Retina (tissue), 1 donor: ENCODE results near the gene XRCC4.

Experiments used
- DNase-seq: peaks from one replicate; pipeline ENCODE4 v3.0.0-alpha.2; 2016

XRCC4 gene

DNA sequence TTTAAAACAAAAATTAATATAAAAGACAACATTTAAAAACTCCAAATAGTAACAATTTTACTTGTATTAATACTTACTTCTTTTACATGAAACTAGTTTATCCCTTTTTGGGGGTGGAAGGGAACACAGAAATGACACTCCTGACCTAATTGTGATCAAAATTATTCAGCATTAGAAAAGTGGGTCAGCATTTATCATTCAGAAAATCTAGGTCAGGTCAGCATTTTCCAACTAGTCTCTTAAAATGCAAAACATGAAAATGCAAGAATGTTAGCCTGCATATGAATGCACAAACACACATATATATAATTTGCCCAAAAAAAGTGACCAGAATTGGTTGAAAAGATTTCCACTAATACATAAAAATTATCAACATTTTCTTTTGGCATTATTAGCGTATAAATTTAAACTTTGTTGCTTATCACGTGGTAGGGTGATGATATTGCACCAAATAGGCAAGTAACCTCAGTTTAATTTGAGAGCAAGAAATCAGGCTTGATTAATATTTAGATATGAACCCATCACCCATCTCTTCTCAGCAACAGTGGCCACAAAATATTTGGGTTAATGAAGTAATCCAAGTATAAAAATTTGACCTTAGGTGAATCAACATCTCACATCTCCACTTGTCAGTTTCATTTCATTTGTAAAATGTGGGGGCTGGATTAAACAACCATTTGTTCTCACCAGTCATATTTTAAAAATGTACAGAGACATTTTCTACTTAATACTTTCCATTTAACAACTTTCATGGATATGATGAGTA, 5.9 kb upstream of the XRCC4 start:
- DNase-seq, result no peak

DNA sequence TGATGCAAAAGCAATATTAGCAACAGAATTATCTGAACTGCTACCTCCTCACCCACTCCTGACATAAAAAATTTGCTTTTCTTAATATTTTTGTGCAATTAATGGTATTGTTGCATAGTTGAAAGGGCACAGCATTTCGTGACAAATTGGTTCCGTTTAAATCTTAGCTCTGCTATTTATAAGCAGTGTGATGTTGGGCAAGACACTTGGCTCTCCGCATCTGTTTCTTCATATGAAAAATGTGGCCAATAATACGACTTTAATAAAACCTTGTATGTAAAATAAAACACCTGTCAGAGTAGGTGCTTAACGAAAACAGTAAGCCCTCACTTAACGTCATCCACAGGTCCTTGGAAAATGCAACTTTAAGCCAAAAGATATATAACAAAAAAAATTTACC, 4.4 kb upstream of the XRCC4 start:
- DNase-seq, result no peak

DNA sequence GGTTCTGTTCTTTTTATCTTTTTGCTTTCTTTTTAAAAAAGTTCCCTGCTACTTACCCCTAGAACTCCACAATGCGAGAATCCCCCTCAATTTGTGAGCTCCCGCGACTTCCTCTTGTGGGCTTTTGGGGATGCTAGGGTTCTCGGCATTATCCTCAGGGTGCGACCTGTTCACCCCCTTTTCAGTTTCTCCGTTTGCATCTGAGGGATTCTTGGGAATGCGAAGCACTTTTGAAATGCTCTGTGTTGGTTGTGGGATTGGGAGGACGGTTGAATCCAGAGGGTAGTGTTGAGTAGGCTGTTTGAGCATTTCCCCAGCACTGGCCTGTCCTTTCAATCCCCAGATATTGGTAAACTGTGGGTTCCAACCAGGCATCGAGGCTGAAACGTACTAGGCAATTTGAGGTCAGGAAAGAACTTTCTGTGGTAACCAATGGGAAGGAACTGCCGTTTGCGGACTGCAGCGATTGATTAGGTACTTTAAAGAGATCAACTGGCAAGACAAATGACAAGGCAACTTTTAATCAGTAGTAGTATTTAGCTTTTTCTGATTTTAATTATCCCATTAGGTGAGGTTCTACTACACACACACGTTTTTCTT, 415 bp downstream of the XRCC4 start:
- DNase-seq, result no peak

DNA sequence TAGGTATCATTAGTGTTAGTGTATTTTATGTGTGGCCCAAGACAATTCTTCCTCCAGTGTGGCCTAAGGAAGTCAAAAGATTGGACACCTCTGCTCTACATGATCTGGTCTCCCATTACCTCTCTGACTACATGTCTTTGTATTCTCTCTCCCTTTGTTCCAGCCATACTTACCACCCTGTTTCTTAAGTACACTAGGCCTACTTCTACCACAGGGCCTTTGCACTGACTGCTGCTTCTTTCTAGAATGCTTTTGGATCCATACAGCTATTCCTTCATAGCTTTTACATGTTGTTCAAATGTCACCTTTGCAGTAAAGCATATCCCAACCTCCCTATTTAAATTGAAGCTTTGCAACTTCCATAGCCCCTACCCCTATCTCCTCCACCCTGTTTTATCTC, 5.4 kb downstream of the XRCC4 start:
- no peak for DNase-seq

DNA sequence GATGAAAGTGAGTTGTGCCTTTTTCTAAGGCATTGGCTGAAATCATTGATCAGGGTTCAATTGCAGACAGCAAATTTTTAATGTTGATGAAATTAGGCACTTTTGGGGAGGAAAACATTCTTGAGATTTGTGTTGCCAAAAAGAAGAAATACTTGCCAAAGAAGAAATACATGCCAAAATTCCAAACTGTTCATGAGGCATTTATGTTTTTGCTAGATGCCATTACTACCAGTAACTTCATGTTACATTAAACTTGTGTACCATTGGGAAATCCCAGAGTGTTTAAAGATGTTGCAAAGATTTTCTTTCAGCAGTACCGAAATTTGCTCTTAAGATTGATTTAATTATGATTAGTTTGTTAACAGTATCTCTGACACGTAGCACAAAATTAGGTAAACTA, 7.0 kb downstream of the XRCC4 start:
- no peak for DNase-seq

DNA sequence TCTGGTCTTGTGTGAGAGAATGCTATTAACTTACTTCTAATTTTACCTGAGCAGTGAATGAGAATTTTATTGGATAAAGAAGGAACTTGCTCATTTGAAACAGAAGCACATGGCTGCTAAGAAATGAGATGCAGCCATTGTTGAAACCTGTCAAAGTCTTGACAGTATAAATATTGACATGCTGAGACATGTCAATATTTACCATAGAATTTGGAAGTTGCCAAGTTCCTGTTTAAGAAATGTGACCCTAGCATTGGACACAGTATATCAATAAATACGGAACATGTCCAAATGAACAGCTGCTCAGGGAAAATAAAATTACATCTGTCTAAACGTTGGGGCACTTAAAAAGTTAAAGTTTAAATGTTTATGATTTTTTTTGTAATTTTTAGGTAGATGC, 7.8 kb downstream of the XRCC4 start:
- DNase-seq, result no peak

DNA sequence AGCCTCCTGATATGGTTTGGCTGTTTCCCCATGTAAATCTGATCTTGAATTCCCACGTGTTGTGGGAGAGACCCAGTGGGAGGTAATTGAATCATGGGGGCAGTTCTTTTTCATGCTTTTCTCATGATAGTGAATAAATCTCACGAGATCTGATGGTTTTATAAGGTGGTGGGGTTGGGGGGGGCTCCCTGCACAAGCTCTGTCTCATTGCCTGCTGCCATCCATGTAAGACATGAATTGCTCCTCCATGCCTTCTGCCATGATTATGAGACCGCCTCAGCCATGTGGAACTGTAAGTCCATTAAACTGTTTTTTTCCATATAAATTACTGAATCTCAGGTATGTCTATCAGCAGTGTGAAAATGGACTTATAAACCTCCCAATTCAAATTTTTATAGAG, 12.8 kb downstream of the XRCC4 start:
- DNase-seq, result no peak

DNA sequence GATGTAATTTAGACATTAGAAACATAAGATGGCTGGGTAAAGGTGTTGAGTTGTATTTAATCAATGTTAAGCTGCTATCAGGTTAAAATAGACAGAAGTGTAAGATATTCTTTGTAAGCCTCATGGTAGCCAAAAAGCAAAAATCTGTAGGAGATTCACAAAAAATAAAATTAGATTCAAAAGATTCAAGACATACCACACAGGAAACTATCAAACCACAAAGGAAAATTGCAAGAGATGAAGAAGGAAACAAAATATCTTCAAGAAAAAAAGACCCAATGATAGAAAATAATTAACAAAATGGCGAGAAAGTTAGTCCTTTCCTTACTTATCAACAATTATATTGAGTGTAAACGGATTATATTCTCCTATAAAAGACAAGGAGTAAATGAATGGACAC, 15.3 kb downstream of the XRCC4 start:
- DNase-seq, result no peak

DNA sequence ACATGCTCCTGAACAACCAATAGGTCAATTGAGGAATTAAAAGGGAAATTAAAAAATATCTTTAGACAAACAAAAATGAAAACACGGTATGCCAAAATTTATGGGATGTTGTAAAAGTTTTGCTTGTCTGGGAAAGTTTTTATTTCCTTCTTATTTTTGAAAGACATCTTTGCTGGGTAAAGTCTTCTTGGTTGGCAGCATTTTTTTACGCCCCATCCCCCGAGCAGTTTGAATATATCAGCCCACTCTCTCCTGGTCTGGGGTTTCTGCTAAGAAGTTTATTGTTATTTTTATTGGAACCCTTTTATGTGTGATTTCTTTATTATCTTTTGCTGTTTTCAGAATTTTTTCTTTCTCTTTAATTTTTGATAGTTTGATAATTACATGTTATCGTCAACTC, 16.3 kb downstream of the XRCC4 start:
- DNase-seq, result no peak

DNA sequence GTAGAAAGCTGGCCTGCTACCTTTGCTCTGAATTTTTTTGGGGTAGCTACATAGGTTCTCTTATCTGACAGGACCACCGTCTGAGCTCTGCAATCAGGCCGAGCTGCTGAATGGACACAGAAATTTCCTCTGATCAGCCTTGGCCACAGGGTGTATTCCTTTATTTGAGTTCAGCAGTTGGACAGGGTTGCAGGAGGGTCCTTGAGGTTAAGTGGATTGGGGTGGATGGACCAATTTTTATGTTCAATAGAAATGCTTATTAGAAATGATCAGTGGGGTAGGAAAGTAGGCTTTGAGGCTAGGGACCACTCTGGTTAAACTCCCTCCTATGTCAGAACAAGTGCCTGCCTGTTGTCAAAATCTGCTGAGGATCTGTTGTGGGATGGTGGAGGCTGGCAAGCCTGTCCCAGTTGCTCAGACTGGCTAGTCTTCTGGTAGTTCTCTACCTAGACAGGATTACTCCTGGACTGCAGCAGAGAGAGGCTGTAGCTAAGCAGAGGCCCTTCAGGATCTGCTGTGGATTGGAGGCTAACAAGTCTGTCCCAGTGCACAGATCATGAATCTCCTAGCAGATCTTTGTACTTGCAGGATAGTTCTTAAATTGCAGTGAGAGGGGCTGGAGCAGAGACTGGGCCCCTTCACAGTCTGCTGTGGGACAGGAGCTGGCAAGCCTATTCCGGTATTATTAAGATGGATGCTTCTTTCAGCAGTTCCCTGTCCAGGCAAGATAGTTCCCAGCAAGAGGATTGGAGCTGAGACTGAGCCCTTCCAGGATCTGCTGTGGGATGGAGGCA, 18.0 kb downstream of the XRCC4 start:
- DNase-seq, result no peak

DNA sequence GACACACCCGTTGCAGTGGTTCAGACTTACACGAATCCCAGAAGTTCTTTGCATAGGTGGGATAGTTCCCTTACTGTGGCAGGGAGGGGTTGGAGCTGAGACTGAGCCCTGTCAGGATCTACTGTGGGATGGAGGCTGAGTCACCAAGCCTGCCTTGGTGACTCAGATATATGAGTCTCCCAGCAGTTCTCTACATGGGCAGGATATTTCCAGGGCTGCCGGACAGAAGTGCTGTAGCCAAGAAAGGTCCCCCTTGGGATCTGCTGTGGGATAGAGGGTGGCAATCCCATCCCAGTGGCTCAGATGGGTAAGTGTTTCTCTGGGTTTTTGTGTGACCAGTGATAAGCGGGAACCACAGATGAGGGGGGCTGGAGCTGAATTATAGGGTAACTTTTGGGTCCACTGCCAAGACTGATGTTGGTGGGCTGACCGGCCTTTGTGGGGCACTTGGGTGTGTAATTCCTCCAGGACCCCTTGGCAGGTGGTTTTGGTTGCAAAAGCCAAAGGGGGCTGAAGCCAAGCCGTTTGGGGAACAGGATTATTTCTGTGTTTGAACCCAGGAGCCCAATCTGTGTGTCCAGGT, 18.7 kb downstream of the XRCC4 start:
- no peak for DNase-seq

DNA sequence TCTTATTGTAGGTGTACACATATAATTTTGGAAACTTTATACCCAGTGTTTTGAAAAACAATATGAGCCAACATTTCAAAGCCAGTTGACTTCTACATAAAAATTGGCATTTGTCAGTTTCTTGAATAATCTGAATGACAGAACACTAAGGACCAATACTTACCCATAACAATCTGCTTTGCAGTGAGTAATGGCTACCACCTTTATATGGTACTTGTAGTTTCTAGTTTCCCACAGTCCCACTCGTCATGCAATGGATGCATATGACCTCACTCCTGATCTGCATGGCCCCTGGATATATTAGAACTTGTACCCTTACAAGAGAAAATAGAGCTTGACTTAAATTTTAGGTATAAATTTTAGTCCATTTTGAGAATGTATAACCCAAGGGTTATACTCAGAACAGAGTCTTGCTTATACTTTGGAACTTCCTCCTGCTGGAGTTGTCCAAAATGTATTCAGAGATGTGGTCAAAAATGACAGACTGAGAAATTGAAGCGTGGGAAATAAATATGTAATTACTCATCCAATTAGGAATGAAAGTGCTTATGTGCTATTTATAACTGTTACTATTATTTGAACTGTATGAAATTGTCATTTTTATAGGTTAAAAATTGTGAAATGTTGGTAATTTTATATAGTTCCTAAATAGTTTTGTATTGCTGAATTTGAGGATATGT, 19.5 kb downstream of the XRCC4 start:
- no peak for DNase-seq

DNA sequence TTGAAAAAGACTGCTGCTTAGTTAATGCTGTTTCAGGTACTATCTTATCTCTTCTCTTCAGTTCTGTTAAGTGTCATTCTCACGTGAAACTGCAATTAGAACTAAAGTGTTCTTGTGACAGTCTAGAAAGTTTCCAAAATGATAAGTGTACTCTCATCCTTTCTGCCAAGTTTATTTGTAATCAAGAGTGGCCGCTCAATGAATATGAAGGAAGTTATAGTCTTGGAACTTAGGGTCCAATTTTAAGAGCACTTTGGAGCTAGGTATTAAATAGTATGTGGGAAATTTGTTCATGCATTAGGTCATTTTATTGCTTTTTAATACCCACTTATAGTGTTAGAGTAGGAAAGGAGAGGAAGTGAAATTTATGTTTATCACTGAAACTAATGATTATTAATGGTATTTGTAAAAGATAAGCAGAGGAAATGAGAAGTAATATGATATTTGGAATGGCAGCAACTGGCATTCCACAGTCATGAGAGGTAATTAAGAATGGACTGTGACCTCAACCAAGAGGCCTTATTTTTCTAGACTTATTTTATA, 20.4 kb downstream of the XRCC4 start:
- DNase-seq, result no peak

DNA sequence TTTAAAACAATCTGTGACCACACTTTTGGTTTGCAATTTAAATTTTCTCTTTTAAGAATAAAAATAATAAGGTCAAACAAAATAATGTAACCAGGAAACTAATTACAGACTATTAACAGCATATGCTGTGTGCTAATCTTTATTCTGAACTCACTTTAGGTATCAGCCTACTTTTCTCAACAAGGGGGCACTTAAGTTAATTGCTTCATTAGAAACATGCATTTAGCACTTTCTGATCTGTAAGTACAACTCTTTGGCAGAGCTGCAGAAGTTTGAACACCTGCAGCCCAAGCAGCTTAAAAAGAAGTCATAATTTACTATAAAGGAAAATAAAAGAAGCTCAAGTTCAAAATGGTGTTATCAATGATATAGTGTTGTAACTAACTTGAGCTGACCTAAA, 21.7 kb downstream of the XRCC4 start:
- no peak for DNase-seq

DNA sequence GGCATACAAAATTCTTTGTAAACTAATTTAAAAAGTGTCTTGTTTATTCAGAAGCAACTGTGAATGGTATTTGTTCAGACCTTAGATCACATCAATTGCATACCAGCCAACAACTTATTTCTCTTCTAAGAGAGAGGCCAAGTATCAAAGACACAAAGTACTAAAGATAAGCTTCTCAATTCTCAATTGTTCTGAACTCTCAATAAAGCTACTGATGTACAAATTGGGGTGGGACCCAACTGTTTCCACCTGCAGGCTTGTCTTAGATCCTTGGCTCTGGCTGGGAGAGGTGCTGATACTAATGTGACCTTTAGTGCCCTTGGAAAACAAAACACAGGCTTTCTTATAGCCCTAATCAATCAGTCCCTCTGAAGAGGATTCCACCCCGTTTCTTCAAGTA, 22.1 kb downstream of the XRCC4 start:
- DNase-seq, result no peak

DNA sequence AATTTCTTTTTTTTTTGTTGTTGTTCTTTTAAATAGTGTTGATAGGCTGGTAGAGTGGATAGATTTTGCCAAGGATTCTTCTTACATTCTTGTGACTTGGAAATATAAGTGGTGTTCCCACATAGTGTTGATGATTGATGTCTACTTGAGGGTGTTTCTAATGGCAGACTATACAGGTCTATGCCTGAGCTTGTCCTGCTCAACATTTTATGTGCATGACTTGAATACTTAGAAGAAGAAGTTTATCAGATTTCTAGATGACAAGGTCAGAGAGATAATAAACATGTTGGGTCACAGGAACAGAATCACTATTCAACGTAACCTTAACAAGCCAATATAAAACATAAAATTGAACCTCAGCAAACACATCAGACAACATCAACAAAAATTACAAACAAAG, 24.2 kb downstream of the XRCC4 start:
- no peak for DNase-seq

DNA sequence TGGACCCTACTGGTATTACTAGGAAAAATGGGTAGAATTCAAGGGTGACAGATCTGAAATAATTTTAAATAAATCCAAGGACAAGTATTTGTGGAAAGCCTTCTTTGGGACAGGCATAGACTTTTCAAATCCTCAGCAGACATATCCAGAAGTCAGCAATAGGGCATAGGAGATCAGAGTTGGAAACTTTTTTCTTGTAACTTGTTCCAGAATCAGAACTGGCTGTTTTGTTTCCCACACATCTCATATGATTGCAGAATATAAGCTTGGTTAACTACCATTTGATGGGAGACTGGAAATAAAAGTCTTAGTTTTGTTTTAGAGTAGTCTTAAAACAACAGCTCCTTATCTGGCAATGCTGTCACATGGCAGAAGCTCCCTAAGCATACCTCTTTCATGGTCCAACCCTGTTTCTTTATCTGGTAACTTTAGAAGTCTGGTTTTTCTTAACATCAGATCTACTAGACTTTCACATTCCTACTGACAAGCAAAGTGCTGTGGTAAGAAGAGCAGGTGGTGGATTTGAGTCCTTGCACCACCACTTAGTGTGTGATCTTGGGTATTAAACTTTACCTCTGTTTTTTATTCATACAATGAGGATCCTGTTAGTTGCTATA, 25.1 kb downstream of the XRCC4 start:
- DNase-seq, result no peak

DNA sequence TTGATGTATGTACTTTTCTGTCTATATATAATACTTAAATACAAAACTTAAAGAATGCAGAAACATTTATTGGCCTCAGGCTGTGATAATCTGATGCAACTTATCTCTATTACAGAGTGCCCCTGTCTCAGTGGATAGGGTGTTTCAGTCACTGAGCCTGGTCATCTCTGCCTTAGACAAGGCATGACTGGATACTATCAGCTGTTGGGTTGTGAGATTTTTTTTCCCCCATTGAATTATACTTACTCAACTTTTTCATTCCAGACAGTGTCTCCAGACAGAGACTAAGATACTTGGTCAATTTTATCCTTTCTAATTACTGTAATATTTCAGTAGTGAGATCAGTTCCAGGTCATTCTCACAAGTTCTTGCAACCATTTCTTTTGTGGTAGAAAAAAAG, 26.7 kb downstream of the XRCC4 start:
- DNase-seq, result no peak

DNA sequence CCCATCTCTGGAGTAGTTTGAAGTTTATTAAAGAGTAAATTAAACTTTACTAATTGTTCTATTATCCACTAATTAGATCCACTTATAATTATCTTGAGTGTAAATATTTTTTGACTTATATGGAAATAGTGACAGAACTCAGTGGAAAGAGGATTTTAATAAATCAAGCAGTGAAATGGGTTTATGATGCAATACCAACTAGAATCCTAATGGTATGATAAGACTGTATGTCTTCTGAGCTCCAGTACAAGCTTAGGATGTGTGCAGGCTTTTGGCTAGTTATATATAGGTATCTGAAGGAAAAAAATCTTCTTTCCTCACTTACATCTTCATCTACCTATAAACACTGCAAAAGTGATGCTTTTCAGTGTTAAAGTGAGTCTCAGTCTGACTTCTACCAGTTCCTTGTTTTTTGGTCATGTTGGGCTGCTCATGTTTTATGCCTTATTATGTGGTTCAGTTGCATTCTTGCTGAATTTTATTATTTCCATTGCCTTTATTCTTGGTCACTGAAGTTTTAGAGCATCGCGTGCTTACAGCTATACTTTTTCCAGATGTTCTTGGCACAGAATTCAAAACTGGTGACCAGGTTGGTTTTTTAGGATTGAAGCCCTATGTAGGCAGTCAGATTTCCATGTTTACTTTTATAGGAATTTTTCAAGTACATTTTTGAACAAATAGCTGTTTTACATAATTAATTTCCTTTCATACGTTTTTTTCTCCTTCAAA, 30.5 kb downstream of the XRCC4 start:
- DNase-seq, result no peak

DNA sequence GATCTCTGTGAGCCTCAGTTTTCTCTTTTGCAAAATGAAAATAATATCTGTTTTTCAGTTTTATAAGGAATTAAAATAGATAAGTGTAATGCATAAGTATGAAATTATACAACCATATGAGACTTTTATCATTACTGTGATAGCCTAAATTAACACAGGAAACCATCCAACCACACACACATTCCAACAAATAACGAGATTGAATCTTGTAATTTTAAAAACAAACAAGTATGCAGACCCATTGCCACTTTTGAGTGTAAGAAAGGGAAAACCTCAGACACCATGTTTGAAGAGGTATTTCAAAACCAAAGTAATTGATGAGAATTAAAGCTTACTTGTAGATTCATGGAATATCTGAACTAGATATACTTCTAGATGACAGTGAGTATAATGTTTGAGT, 32.0 kb downstream of the XRCC4 start:
- DNase-seq, result no peak

DNA sequence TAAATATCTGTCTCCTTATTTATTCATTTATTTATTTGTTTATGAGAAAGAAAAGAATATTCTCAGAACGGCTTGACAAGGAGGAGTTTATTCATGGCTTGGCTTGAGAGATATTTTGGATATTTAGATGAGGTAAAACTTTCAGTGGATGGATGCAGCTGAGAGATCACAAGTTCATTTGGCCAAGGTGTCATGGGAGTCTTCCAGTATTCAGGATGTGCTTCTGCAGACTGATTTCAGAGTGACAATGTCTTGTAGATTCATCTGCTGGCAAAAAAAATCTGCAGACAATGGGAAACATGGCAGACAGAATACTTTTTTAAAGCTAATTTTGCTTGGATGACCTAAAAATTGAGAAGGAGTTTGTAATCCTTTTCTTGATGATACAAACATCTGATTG, 38.5 kb downstream of the XRCC4 start:
- no peak for DNase-seq

DNA sequence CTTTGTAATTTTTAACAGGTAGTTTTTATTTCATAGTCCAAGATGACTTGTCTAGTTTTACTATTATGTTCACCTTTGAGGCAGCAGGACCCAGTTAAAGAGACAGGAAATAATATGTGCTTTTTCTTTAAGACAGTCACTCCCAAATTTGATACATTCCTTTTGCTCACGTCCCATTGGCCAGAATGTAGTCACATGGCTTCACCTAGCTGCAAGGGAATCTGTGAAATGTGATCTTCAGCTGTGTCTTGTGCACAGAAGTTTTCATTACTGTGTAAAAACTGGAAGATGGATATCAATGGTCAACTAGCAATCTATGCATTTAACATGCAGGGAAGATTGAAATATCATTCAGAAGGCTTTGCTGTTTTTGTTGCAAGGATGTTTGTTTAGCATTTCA, 41.1 kb downstream of the XRCC4 start:
- no peak for DNase-seq
